Heart left ventricle (tissue), 13 donors: ENCODE measurements around the gene IL18RAP.

Experiments used
- CTCF ChIP-seq, 12 donors: fragments of 200-600 bp; sonication (generic) in 4 of 12; IDR thresholded peaks; one replicate each; pipeline versions ENCODE4 v1.5.0 to v1.8.0; 2018 to 2022; ENCODE audit warnings: antibody characterized with exemption in 12 of 12, mild to moderate bottlenecking in 5 of 12
- POLR2A ChIP-seq, 2 donors: fragments of 450-650 bp; IDR thresholded peaks; one replicate each; pipeline ENCODE4 v1.6.1; 2017; ENCODE audit warnings: antibody characterized with exemption in 2 of 2, mild to moderate bottlenecking in 2 of 2, moderate library complexity in 2 of 2
- donor health status: ischemic (EF 13 %, LVEDD 7.1; RV severe dilation, severe dysfunction).
- donor health status: DM: no; HTN: yes; CAD: no.
- donor health status: DM: no; HTN: no; CAD: no.
- donor health status: ischemic (EF 25% LVEDD 6.9; RV normal size, moderate dysfunction).
- donor health status: ischemic (EF 25% LVEDD 5.7; RV mildly dilated, moderate dysfunction).
- donor health status: ischemic (EF 35%, LVEDD 5.7; RV mildly dilated, moderate dysfunction).
- donor health status: nonischemic (EF 11% LVEDD 7.7; RV severe dilation, severe dysfunction).
- donor health status: DM: yes; HTN: yes; CAD: no.
- donor health status: PGD.
- donor health status: ischemic (EF 29% LVEDD 5.4; RV normal size, mild dysfunction).
- donor health status: nonischemic (EF 23%, LVEDD 6.1; RV moderate dilation, normal function).

GRCh38 chr2:102397209-102397608 is 25.8 kb upstream of the IL18RAP start:
- no peak for TF ChIP-seq CTCF (IDR thresholded peaks at IDR 0.05)
- no peak for TF ChIP-seq POLR2A (IDR thresholded peaks at IDR 0.05)
